HepG2 (cell line): ENCODE measurements around the gene TPCN2. TPM values are rescaled to one million over a fixed set of nuclear protein-coding genes. Genes with fewer than 3 reads are reported as not detected.

Experiments used
- DRAP1 ChIP-seq: IDR thresholded peaks from 2 replicates; pipeline ENCODE4 v1.6.1; 2016; ENCODE audit warnings: missing genetic modification reagents, missing compliant biosample characterization
- HDAC1 ChIP-seq: sonication (generic); formaldehyde crosslinking; IDR thresholded peaks from 2 replicates; pipeline ENCODE4 v1.5.1; 2020; ENCODE audit warnings: mild to moderate bottlenecking, missing genetic modification reagents
- HOXA5 ChIP-seq: sonication (generic); formaldehyde crosslinking; IDR thresholded peaks from 2 replicates; pipeline ENCODE4 v1.4.0; 2020; ENCODE audit warnings: missing genetic modification reagents
- JUND ChIP-seq: sonication (generic); formaldehyde crosslinking; IDR thresholded peaks from 2 replicates; pipeline ENCODE4 v1.8.0; 2022; ENCODE audit warnings: mild to moderate bottlenecking, missing genetic modification reagents
- SMARCC2 ChIP-seq: fragments of 450-650 bp; IDR thresholded peaks from 2 replicates; pipeline ENCODE4 v1.6.1; 2017; ENCODE audit warnings: antibody characterized with exemption, mild to moderate bottlenecking
- SMYD3 ChIP-seq: sonication (generic); formaldehyde crosslinking; IDR thresholded peaks from 2 replicates; pipeline ENCODE4 v1.8.1; 2023; ENCODE audit warnings: mild to moderate bottlenecking, missing genetic modification reagents
- SOX6 ChIP-seq, 2 experiments: fragments of 450-650 bp in 1 of 2; sonication (generic) in 1 of 2; formaldehyde crosslinking in 1 of 2; IDR thresholded peaks; 2 replicates each; pipeline versions ENCODE4 v1.4.0 to v1.6.1; 2017 to 2020; ENCODE audit warnings: antibody characterized with exemption in 1 of 2, mild to moderate bottlenecking in 1 of 2, missing genetic modification reagents in 1 of 2
- SRF ChIP-seq: IDR thresholded peaks from 2 replicates; pipeline ENCODE4 v1.6.1; 2011; ENCODE audit warnings: mild to moderate bottlenecking, low read depth, low read length, moderate library complexity
- ZFP82 ChIP-seq: sonication (generic); formaldehyde crosslinking; IDR thresholded peaks from 2 replicates; pipeline ENCODE4 v1.5.1; 2020; ENCODE audit warnings: mild to moderate bottlenecking, missing genetic modification reagents, borderline replicate concordance
- ZNF337 ChIP-seq: sonication (generic); formaldehyde crosslinking; IDR thresholded peaks from 2 replicates; pipeline ENCODE4 v1.5.1; 2020; ENCODE audit warnings: missing genetic modification reagents, low read depth, mild to moderate bottlenecking, borderline replicate concordance
- ZNF574 ChIP-seq: sonication (generic); formaldehyde crosslinking; IDR thresholded peaks from 2 replicates; pipeline ENCODE4 v1.4.0; 2020; ENCODE audit warnings: missing genetic modification reagents
- ZNF609 ChIP-seq: sonication (generic); formaldehyde crosslinking; IDR thresholded peaks from 2 replicates; pipeline ENCODE4 v1.4.0; 2020; ENCODE audit warnings: mild to moderate bottlenecking, missing genetic modification reagents, borderline replicate concordance
- ZNF749 ChIP-seq: sonication (generic); formaldehyde crosslinking; IDR thresholded peaks from 2 replicates; pipeline ENCODE4 v1.8.0; 2022; ENCODE audit warnings: mild to moderate bottlenecking, missing genetic modification reagents, moderate library complexity, borderline replicate concordance
- polyA plus RNA-seq, 8 experiments: library from polyadenylated mRNA; depleted of rRNA in 3 of 8; stranded (reverse) in 7 of 8; unstranded in 1 of 8; fragments of >200 nt; fragmentation: Illumina TruSeq in 4 of 8; extraction: Trizol in 4 of 8; gene quantifications; 2 replicates each; pipeline versions ENCODE4 v1.2.1 to v1.2.3, GENCODE V29; 2011 to 2016; ENCODE audit warnings: low read depth in 4 of 8, missing spikeins in 1 of 8, mixed read lengths in 1 of 8; ENCODE audit not compliant: insufficient read depth in 1 of 8
- total RNA-seq, 5 experiments: library from RNA; depleted of rRNA; stranded (reverse); fragments of >200 nt; fragmentation: Illumina TruSeq; extraction: Trizol; gene quantifications; 2 replicates each; pipeline ENCODE4 v1.2.3, GENCODE V29; 2016; ENCODE audit warnings: low read depth in 1 of 5
- TF ChIP-seq, protein P1 (sequence below): sonication (generic); formaldehyde crosslinking; IDR thresholded peaks from 2 replicates; pipeline ENCODE4 v1.4.0; 2020; ENCODE audit warnings: mild to moderate bottlenecking, missing genetic modification reagents, borderline replicate concordance
- TF ChIP-seq, protein P2 (sequence below): IDR thresholded peaks from 2 replicates; pipeline ENCODE4 v1.6.1; 2018; ENCODE audit warnings: missing genetic modification reagents, mild to moderate bottlenecking, missing compliant biosample characterization

TPCN2 gene
- total and polyA plus RNA-seq, 2 of the 13 experiments (the other 11 are each of a cell fraction or from before 2014, with no cell fraction given): 5.6 to 5.9 TPM

DNA sequence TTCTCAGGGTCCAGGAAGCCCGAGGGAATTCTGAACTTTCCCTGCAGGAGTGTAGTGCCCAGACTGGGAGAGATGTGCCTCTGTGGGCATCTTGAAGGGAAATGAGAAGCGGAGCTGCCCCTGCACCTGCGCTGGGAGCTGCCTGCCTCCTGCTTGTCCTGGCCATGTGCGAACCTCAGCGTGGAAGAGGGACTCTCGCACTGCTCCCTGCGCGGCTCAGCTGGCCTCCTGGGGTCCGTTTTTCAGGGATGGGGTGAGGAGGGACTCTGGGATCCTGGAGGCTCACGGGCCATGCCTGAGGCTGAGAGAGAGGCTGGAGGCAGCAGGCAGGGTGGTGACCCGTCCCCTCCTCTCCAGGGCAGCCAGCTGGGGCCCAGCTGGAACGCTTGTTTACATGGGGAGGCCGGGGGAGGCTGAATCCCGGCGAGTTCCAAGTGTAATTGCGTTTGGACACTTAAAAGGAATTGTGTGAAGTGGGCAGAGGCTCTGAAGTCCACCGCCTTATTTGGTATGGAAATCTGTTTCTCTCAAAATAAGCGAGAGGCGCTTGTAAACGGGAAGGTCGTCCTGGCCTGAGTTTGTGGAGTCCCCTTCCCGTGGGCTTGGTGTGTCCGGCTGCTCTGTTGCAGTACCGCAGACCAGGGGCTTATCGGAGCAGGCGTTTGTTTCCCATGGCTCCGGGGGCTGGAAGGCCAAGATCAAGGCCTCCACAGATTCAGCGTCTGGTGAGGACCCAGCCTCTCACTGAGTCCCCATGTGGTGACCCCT is 34.5 kb upstream of the TPCN2 start (continued):
- TF ChIP-seq JUND (CRISPR knock-in tag) (no peak), SMARCC2 (no peak), ZNF749 (CRISPR knock-in tag) (no peak), SRF (peak; percentile 81; the same call in 1 of the 2 replicates), ZNF337 (CRISPR knock-in tag) (no peak), HDAC1 (CRISPR knock-in tag) (peak; percentile 50; the same call in 1 of the 2 replicates), DRAP1 (CRISPR knock-in tag) (no peak), SOX6 (IDR thresholded peaks at IDR 0.05) (no peak), SOX6 (CRISPR knock-in tag; IDR thresholded peaks at IDR 0.05) (peak; percentile 13; the same call in 1 of the 2 replicates), SMYD3 (CRISPR knock-in tag) (no peak), ZFP82 (no peak), ZNF574 (CRISPR knock-in tag) (peak; percentile 20; the same call in 1 of the 2 replicates), HOXA5 (CRISPR knock-in tag) (no peak), ZNF609 (peak; percentile 19; the same call in 1 of the 2 replicates)
- TF ChIP-seq, protein P1, sequence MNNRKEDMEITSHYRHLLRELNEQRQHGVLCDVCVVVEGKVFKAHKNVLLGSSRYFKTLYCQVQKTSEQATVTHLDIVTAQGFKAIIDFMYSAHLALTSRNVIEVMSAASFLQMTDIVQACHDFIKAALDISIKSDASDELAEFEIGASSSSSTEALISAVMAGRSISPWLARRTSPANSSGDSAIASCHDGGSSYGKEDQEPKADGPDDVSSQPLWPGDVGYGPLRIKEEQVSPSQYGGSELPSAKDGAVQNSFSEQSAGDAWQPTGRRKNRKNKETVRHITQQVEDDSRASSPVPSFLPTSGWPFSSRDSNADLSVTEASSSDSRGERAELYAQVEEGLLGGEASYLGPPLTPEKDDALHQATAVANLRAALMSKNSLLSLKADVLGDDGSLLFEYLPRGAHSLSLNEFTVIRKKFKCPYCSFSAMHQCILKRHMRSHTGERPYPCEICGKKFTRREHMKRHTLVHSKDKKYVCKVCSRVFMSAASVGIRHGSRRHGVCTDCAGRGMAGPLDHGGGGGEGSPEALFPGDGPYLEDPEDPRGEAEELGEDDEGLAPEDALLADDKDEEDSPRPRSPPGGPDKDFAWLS (CRISPR knock-in tag): no peak
- TF ChIP-seq, protein P2, sequence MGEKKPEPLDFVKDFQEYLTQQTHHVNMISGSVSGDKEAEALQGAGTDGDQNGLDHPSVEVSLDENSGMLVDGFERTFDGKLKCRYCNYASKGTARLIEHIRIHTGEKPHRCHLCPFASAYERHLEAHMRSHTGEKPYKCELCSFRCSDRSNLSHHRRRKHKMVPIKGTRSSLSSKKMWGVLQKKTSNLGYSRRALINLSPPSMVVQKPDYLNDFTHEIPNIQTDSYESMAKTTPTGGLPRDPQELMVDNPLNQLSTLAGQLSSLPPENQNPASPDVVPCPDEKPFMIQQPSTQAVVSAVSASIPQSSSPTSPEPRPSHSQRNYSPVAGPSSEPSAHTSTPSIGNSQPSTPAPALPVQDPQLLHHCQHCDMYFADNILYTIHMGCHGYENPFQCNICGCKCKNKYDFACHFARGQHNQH (CRISPR knock-in tag): no peak
